ENCODE data around the gene BBS2.

The BBS2 gene

DNA sequence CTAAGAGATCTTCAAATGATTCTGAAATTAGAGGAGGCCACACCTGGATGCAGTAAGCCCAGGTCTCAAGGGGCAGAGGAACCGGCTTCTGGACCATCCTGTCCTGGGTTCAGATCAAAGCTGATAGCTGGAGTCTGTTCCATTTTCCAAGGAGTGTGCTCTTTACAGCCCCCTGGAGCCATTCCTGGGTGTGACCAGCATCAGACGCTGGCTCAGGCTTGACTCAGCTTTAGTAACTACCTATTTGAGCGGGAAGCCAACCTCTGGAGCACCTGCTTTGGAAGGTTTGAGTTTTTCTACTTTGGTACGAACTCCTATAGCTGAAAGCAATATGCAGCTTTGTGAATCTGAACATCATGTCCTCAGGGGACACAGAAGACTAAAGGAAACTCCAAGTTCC, 12.9 kb upstream of the BBS2 start:
- no peak for ATAC-seq (ENCODE audit: insufficient read depth, low read depth)
- no peak for DNase-seq
- no peak for TF ChIP-seq EZH2 (IDR thresholded peaks at IDR 0.05; ENCODE audit: borderline replicate concordance, low read depth, low read length, severe bottlenecking)
- no peak overlapping the region for H3K4me2 ChIP-seq (ENCODE audit: insufficient read depth, low read length)
- no peak overlapping the region for H3K27ac ChIP-seq (ENCODE audit: low read length)
- no peaks in the 10 kb centered on the region for H3K79me2 ChIP-seq (ENCODE audit: insufficient read depth, low read length)
- no peaks in the 10 kb centered on the region for H3K36me3 ChIP-seq (ENCODE audit: insufficient read depth, low read length)
- H3K27me3 ChIP-seq (ENCODE audit: insufficient read depth, low read length, poor library complexity), result peaks cover 3% of the 10 kb centered on the region
- no peaks in the 10 kb centered on the region for H4K20me1 ChIP-seq (ENCODE audit: insufficient read depth, low read length)
- H2AFZ ChIP-seq (ENCODE audit: low read depth, low read length), result no peak overlapping the region
- no peak overlapping the region for H3K9ac ChIP-seq (ENCODE audit: low read depth, low read length)
- H3K9me3 ChIP-seq (ENCODE audit: insufficient read depth, low read length, severe bottlenecking), result no peaks in the 10 kb centered on the region
- H3K4me1 ChIP-seq (ENCODE audit: insufficient read depth, low read length), result no peaks in the 10 kb centered on the region
- H3K4me3 ChIP-seq (ENCODE audit: low read depth in 1 of 2, low read length in 2 of 2), result no peak overlapping the region

DNA sequence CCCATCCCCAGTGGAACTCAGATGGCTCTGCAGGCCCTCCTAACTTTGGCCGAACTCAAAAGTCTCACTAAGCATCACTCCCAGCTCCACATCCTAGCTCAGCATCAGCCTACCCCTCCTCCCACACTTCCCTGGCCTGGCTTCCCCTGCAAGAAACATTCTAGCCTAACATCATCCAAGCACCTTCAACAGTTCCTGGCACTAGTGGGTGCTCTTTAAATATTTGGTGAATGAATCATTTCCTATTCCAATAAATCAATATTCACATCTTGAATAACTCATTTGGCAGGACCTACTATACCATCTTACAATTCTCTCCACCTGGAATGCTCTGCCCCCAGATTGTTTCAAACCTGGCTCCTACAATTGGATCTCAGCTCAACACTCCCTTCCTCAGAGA, 11.0 kb upstream of the BBS2 start:
- no peaks in the 10 kb centered on the region for H4K20me1 ChIP-seq (ENCODE audit: insufficient read depth, low read length)
- TF ChIP-seq EZH2 (IDR thresholded peaks at IDR 0.05; ENCODE audit: borderline replicate concordance, low read depth, low read length, severe bottlenecking), result no peak
- TF ChIP-seq, protein P1, sequence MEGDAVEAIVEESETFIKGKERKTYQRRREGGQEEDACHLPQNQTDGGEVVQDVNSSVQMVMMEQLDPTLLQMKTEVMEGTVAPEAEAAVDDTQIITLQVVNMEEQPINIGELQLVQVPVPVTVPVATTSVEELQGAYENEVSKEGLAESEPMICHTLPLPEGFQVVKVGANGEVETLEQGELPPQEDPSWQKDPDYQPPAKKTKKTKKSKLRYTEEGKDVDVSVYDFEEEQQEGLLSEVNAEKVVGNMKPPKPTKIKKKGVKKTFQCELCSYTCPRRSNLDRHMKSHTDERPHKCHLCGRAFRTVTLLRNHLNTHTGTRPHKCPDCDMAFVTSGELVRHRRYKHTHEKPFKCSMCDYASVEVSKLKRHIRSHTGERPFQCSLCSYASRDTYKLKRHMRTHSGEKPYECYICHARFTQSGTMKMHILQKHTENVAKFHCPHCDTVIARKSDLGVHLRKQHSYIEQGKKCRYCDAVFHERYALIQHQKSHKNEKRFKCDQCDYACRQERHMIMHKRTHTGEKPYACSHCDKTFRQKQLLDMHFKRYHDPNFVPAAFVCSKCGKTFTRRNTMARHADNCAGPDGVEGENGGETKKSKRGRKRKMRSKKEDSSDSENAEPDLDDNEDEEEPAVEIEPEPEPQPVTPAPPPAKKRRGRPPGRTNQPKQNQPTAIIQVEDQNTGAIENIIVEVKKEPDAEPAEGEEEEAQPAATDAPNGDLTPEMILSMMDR (IDR thresholded peaks at IDR 0.05; ENCODE audit: borderline replicate concordance, extremely low read depth, low read length, poor library complexity, severe bottlenecking), result no peak
- H3K27me3 ChIP-seq (ENCODE audit: insufficient read depth, low read length, poor library complexity), result peaks cover 14% of the 10 kb centered on the region
- no peaks in the 10 kb centered on the region for H3K9me3 ChIP-seq (ENCODE audit: insufficient read depth, low read length, severe bottlenecking)
- no peak overlapping the region for H3K4me2 ChIP-seq (ENCODE audit: insufficient read depth, low read length)
- H3K27ac ChIP-seq (ENCODE audit: low read length), result no peak overlapping the region
- no peak overlapping the region for H3K9ac ChIP-seq (ENCODE audit: low read depth, low read length)
- no peak overlapping the region for H3K4me3 ChIP-seq (ENCODE audit: low read depth in 1 of 2, low read length in 2 of 2)
- no peak for ATAC-seq (ENCODE audit: insufficient read depth, low read depth)
- no peaks in the 10 kb centered on the region for H3K79me2 ChIP-seq (ENCODE audit: insufficient read depth, low read length)
- H3K36me3 ChIP-seq (ENCODE audit: insufficient read depth, low read length), result no peaks in the 10 kb centered on the region
- no peaks in the 10 kb centered on the region for H3K4me1 ChIP-seq (ENCODE audit: insufficient read depth, low read length)
- no peak overlapping the region for H2AFZ ChIP-seq (ENCODE audit: low read depth, low read length)
- DNase-seq, result no peak

- no peaks in the 10 kb centered on the region for H3K9me3 ChIP-seq (ENCODE audit: insufficient read depth, low read length, severe bottlenecking)
- no peak overlapping the region for H2AFZ ChIP-seq (ENCODE audit: low read depth, low read length)
- no peak for ATAC-seq (ENCODE audit: insufficient read depth, low read depth)
- peaks cover 6% of the 10 kb centered on the region for H3K4me1 ChIP-seq (ENCODE audit: insufficient read depth, low read length)
- no peak for TF ChIP-seq EZH2 (IDR thresholded peaks at IDR 0.05; ENCODE audit: borderline replicate concordance, low read depth, low read length, severe bottlenecking)
- TF ChIP-seq, protein P1 (IDR thresholded peaks at IDR 0.05; ENCODE audit: borderline replicate concordance, extremely low read depth, low read length, poor library complexity, severe bottlenecking), result no peak
- peaks cover 14% of the 10 kb centered on the region for H3K27me3 ChIP-seq (ENCODE audit: insufficient read depth, low read length, poor library complexity)
- no peaks in the 10 kb centered on the region for H3K79me2 ChIP-seq (ENCODE audit: insufficient read depth, low read length)
- no peak for DNase-seq
- H3K9ac ChIP-seq (ENCODE audit: low read depth, low read length), result no peak overlapping the region
- H3K4me3 ChIP-seq (ENCODE audit: low read depth in 1 of 2, low read length in 2 of 2), result no peak overlapping the region
- H3K36me3 ChIP-seq (ENCODE audit: insufficient read depth, low read length), result no peaks in the 10 kb centered on the region
- H4K20me1 ChIP-seq (ENCODE audit: insufficient read depth, low read length), result no peaks in the 10 kb centered on the region
- H3K27ac ChIP-seq (ENCODE audit: low read length), result no peak overlapping the region
- H3K4me2 ChIP-seq (ENCODE audit: insufficient read depth, low read length), result no peak overlapping the region
Measured at GRCh38 chr16:56525236-56525635, 5.4 kb upstream of the BBS2 start.

DNA sequence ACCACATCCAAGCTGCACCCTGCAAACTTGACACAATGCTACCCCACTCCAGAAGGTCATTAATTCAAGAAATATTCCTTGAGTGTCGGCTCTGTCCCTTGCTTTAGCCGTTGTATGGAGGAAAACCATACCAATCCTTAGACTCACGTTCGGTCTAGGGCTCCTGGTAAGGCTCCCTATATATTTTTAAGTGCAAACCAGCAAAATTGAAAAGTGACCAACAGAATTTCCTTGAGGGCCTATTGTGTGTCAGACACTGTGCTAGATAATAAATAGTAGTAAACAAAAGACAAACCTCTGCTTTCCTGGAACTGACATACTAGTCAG, 390 bp upstream of the BBS2 start:
- H4K20me1 ChIP-seq (ENCODE audit: insufficient read depth, low read length), result 0 out of 2 replicates have a peak, but pooled peaks cover 2% of the 10 kb centered on the region
- H3K27ac ChIP-seq (ENCODE audit: low read length), result peak overlapping the region; percentile 78
- DNase-seq (no peak), ATAC-seq (ENCODE audit: insufficient read depth, low read depth) (no peak)
- peaks cover 24% of the 10 kb centered on the region for H3K4me1 ChIP-seq (ENCODE audit: insufficient read depth, low read length)
- peaks cover 10% of the 10 kb centered on the region for H3K79me2 ChIP-seq (ENCODE audit: insufficient read depth, low read length)
- no peaks in the 10 kb centered on the region for H3K9me3 ChIP-seq (ENCODE audit: insufficient read depth, low read length, severe bottlenecking)
- TF ChIP-seq EZH2 (IDR thresholded peaks at IDR 0.05; ENCODE audit: borderline replicate concordance, low read depth, low read length, severe bottlenecking), result no peak
- TF ChIP-seq, protein P1 (IDR thresholded peaks at IDR 0.05; ENCODE audit: borderline replicate concordance, extremely low read depth, low read length, poor library complexity, severe bottlenecking), result no peak
- peak overlapping the region; percentile 99 for H3K4me2 ChIP-seq (ENCODE audit: insufficient read depth, low read length)
- no peaks in the 10 kb centered on the region for H3K27me3 ChIP-seq (ENCODE audit: insufficient read depth, low read length, poor library complexity)
- peak overlapping the region; percentile 59 to 96; a peak in 3 of 4 replicates for H3K4me3 ChIP-seq (ENCODE audit: low read depth in 1 of 2, low read length in 2 of 2)
- H3K36me3 ChIP-seq (ENCODE audit: insufficient read depth, low read length), result no peaks in the 10 kb centered on the region
- H3K9ac ChIP-seq (ENCODE audit: low read depth, low read length), result peak overlapping the region; percentile 79
- peak overlapping the region; percentile 92 for H2AFZ ChIP-seq (ENCODE audit: low read depth, low read length)

All from DND-41 (cell line).